B cell (primary cell): ENCODE measurements around the gene RGS10. TPM values are rescaled to one million over a fixed set of nuclear protein-coding genes. Genes with fewer than 3 reads are reported as not detected.

Experiments
- ATAC-seq: fragments of 200-7000 bp; cut with Tn5 transposase; one replicate; pipeline ENCODE4 v1.10.0; 2021; ENCODE audit warnings: low read depth, mild to moderate bottlenecking, moderate number of reproducible peaks, moderate library complexity
- CTCF ChIA-PET: fragments of 350-600 bp; sonication (Branson Sonifier 250); formaldehyde crosslinking; loops from one replicate; lab custom pipeline; 2021; ENCODE audit warnings: antibody characterized with exemption, inconsistent platforms; lab: Charles Lee
- POLR2A ChIA-PET: fragments of 350-600 bp; sonication (Branson Sonifier 250); formaldehyde crosslinking; loops from one replicate; lab custom pipeline; 2021; ENCODE audit warnings: antibody characterized with exemption; lab: Charles Lee
- DNase-seq: peaks from one replicate; pipeline ENCODE4 v3.0.0; 2013
- H2AFZ ChIP-seq: 2 replicates; pipeline ENCODE4 v1.6.1; 2012; ENCODE audit warnings: mild to moderate bottlenecking, low read depth, low read length; ENCODE audit not compliant: insufficient read depth, poor library complexity, severe bottlenecking
- H3K27ac ChIP-seq, 2 donors: 1 replicate in 1 of 2; 2 replicates in 1 of 2; pipeline ENCODE4 v1.5.1; 2012 to 2013; ENCODE audit warnings: low read length in 2 of 2, mild to moderate bottlenecking in 2 of 2, moderate library complexity in 1 of 2
- H3K27me3 ChIP-seq, 4 experiments: fragments of 200-600 bp in 1 of 4; sonication (generic) in 1 of 4; replicated peaks in 1 of 4; 1 replicate in 2 of 4; 2 replicates in 2 of 4; pipeline versions ENCODE4 v1.6.1 to v1.7.0; 2013 to 2016; ENCODE audit warnings: low read length in 3 of 4, mild to moderate bottlenecking in 2 of 4, mixed read lengths in 1 of 4, moderate library complexity in 1 of 4; ENCODE audit not compliant: insufficient read depth in 4 of 4, control insufficient read depth in 3 of 4; ENCODE audit errors: control extremely low read depth in 1 of 4
- H3K36me3 ChIP-seq, 2 experiments: replicated peaks in 1 of 2; 1 replicate in 1 of 2; 2 replicates in 1 of 2; pipeline versions ENCODE4 v1.6.1 to v1.7.1; 2013; ENCODE audit warnings: low read length in 1 of 2; ENCODE audit not compliant: insufficient read depth in 2 of 2, control insufficient read depth in 1 of 2; ENCODE audit errors: control extremely low read depth in 1 of 2, extremely low read depth in 1 of 2
- H3K4me1 ChIP-seq, 2 donors: fragments of 200-600 bp in 1 of 2; sonication (generic) in 1 of 2; 1 replicate in 1 of 2; 2 replicates in 1 of 2; pipeline versions ENCODE4 v1.5.1 to v1.6.1; 2013 to 2017; ENCODE audit warnings: low read length in 2 of 2; ENCODE audit not compliant: control insufficient read depth in 2 of 2, insufficient read depth in 2 of 2
- H3K4me2 ChIP-seq: replicated peaks from 2 replicates; pipeline ENCODE3; 2012; ENCODE audit warnings: mild to moderate bottlenecking, low read depth, low read length; ENCODE audit not compliant: poor library complexity, severe bottlenecking
- H3K4me3 ChIP-seq, 5 experiments: fragments of 200-600 bp in 1 of 5; sonication (generic) in 1 of 5; 1 replicate in 3 of 5; 2 replicates in 2 of 5; pipeline versions ENCODE4 v1.5.1 to v1.7.0; 2011 to 2016; ENCODE audit warnings: low read length in 4 of 5, mild to moderate bottlenecking in 4 of 5, low read depth in 2 of 5, control low read depth in 1 of 5, moderate library complexity in 1 of 5; ENCODE audit not compliant: insufficient read depth in 1 of 5; ENCODE audit errors: control extremely low read depth in 1 of 5, extremely low read depth in 1 of 5
- H3K79me2 ChIP-seq: fragments of 200-600 bp; sonication (generic); one replicate; pipeline ENCODE4 v1.6.0; 2016; ENCODE audit warnings: low read length; ENCODE audit not compliant: control insufficient read depth, insufficient read depth
- H3K9ac ChIP-seq: fragments of 200-600 bp; sonication (generic); 2 replicates; pipeline ENCODE4 v1.6.1; 2017; ENCODE audit warnings: mild to moderate bottlenecking, low read length, moderate library complexity
- H3K9me3 ChIP-seq, 3 donors: one replicate each; pipeline versions ENCODE4 v1.6.1 to v1.7.1; 2013; ENCODE audit warnings: low read length in 2 of 3; ENCODE audit not compliant: control insufficient read depth in 2 of 3, insufficient read depth in 1 of 3; ENCODE audit errors: control extremely low read depth in 1 of 3
- H4K20me1 ChIP-seq: 2 replicates; pipeline ENCODE4 v1.6.0; 2012; ENCODE audit warnings: mild to moderate bottlenecking, low read length; ENCODE audit not compliant: insufficient read depth, control insufficient read depth, poor library complexity, severe bottlenecking
- H3K27ac Mint-ChIP-seq: one replicate; pipeline ENCODE4 v1.8.0; 2021; ENCODE audit warnings: mixed read lengths
- H3K27me3 Mint-ChIP-seq: one replicate; pipeline ENCODE4 v1.8.0; 2021; ENCODE audit warnings: mixed read lengths
- H3K4me1 Mint-ChIP-seq: one replicate; pipeline ENCODE4 v1.8.0; 2021; ENCODE audit warnings: mixed read lengths
- H3K4me3 Mint-ChIP-seq: one replicate; pipeline ENCODE4 v1.8.0; 2021; ENCODE audit warnings: mixed read lengths
- H3K9me3 Mint-ChIP-seq: one replicate; pipeline ENCODE4 v1.8.0; 2022; ENCODE audit warnings: mixed read lengths; ENCODE audit not compliant: insufficient read depth
- CTCF ChIP-seq: fragments of 200-600 bp; IDR thresholded peaks from one replicate; pipeline ENCODE4 v1.8.0; 2022; ENCODE audit warnings: antibody characterized with exemption, mild to moderate bottlenecking
- EZH2 ChIP-seq: IDR thresholded peaks from 2 replicates; pipeline ENCODE4 v1.6.1; 2012; ENCODE audit warnings: borderline replicate concordance, low read depth, mild to moderate bottlenecking, moderate library complexity, low read length; ENCODE audit not compliant: insufficient read depth, poor library complexity, severe bottlenecking
- WGBS: methylation state at CpG from one replicate; pipeline ENCODE4 v1.1.5; 2013; ENCODE audit warnings: missing lambda C conversion rate; ENCODE audit not compliant: insufficient coverage; 5-methylcytosine and 5-hydroxymethylcytosine counted together
- intact Hi-C: fragments of 100-400 bp; cut with micrococcal nuclease; formaldehyde crosslinking; loops from one replicate; pipeline ENCODE4 v1.10.0; 2022
- polyA plus RNA-seq: library from polyadenylated mRNA; depleted of rRNA; stranded (reverse); fragments of >200 nt; gene quantifications from 2 replicates; pipeline ENCODE4 v1.2.3, GENCODE V29; 2012
- total RNA-seq, 2 donors: library from RNA; stranded (reverse); fragments of 120-200 nt in 1 of 2; gene quantifications; 1 replicate in 1 of 2; 2 replicates in 1 of 2; pipeline versions ENCODE4 v1.2.3 to v1.2.4, GENCODE V29; 2013 to 2022

The RGS10 gene
- total and polyA plus RNA-seq, 2 donors (not counting 1 experiment from before 2014, with no cell fraction given): 10.9 to 20.3 TPM

DNA sequence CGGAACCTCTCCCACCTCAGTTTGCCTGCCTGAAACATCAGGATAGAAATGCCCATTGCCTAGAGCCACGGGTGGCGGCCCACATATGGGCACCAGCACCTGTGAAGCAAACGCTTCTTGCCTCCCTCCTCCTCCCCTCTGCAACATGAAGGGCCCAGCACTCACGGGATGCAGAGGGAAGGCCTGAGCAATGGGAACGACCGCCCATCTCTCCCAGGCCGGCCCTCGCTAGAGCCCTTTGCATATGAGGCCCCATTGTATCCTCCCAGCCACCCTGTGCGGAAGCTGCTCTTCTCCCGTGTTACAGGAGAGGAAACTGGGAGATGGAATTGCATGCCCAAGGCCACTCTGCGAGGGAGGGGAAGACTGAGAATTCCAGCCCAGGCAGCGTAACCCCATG, 88.2 kb downstream of the RGS10 start:
- no peak overlapping the region for H3K4me3 Mint-ChIP-seq

GRCh38 chr10:119453313-119453712, 89.2 kb downstream of the RGS10 start:
- Histone ChIP-seq H3K4me3 (no peak overlapping the region), H3K79me2 (no peaks in the 10 kb centered on the region), H2AFZ (no peak overlapping the region), H3K27me3 (no peaks in the 10 kb centered on the region), H3K9me3 (no peaks in the 10 kb centered on the region), H3K4me1 (peaks cover 16 to 25% of the 10 kb centered on the region in 2 donors), H3K4me2 (no peak overlapping the region), H3K36me3 (peaks cover 0 to 38% of the 10 kb centered on the region in 2 experiments), H4K20me1 (peaks cover 5% of the 10 kb centered on the region), H3K27ac (no peak overlapping the region), H3K9ac (no peak overlapping the region)
- no peak for TF ChIP-seq EZH2
- no peak for TF ChIP-seq CTCF
- ChIA-PET CTCF (interaction anchor here (0.8 to 1.7 kb wide), 3 partner anchors 8 to 37 kb away, joined by 3 to 6 read pairs (median 6); no protein-coding TSS in a partner anchor), POLR2A (no interaction called here)
- Mint-ChIP-seq H3K27ac (no peak overlapping the region), H3K27me3 (no peaks in the 10 kb centered on the region), H3K4me1 (peaks cover 25% of the 10 kb centered on the region), H3K4me3 (no peak overlapping the region), H3K9me3 (no peaks in the 10 kb centered on the region)
- WGBS: 97% methylated on average over 11 of the region's 11 CpGs
- ATAC-seq (no peak), DNase-seq (no peak)
- intact Hi-C loops: no loop called here

More for the DNA sequence above, 88.2 kb downstream of the RGS10 start:
- TF ChIP-seq EZH2 (no peak), CTCF (no peak)
- H3K4me2 ChIP-seq: no peak overlapping the region
- ChIA-PET CTCF (interaction anchor here (1.3 to 1.7 kb wide), 2 partner anchors 9 to 36 kb away, joined by 6 read pairs; no protein-coding TSS in a partner anchor), POLR2A (interaction anchor here (0.5 kb wide), 1 partner anchor 24 kb away, joined by 4 read pairs; no protein-coding TSS in a partner anchor)
- H3K27ac ChIP-seq: no peak overlapping the region
- no peaks in the 10 kb centered on the region for H3K27me3 Mint-ChIP-seq
- H4K20me1 ChIP-seq: peaks cover 5% of the 10 kb centered on the region
- H3K36me3 ChIP-seq: peaks cover 0 to 35% of the 10 kb centered on the region in 2 experiments
- 97% methylated on average over 9 of the region's 13 CpGs for WGBS
- peaks cover 19% of the 10 kb centered on the region for H3K4me1 Mint-ChIP-seq
- no peaks in the 10 kb centered on the region for H3K27me3 ChIP-seq
- ATAC-seq (no peak), DNase-seq (no peak)
- intact Hi-C loops: no loop called here
- peaks cover 14 to 21% of the 10 kb centered on the region in 2 donors for H3K4me1 ChIP-seq
- no peaks in the 10 kb centered on the region for H3K79me2 ChIP-seq
- no peaks in the 10 kb centered on the region for H3K9me3 Mint-ChIP-seq
- H3K27ac Mint-ChIP-seq: no peak overlapping the region
- no peak overlapping the region for H3K4me3 ChIP-seq
- H2AFZ ChIP-seq: no peak overlapping the region
- no peaks in the 10 kb centered on the region for H3K9me3 ChIP-seq
- no peak overlapping the region for H3K9ac ChIP-seq
